AG09319 (cell line): Measurements from ENCODE around the gene SYN1.

ENCODE experiments used
- DNase-seq: peaks from one replicate; pipeline ENCODE4 v3.0.0-alpha.2; 2010; ENCODE audit warnings: low read depth; ENCODE audit errors: extremely low read depth
- TF ChIP-seq, protein P1 (sequence below): IDR thresholded peaks from 2 replicates; pipeline ENCODE4 v1.5.1; 2011; ENCODE audit warnings: low read depth, mild to moderate bottlenecking, inconsistent platforms, low read length, moderate library complexity

The SYN1 gene

DNA sequence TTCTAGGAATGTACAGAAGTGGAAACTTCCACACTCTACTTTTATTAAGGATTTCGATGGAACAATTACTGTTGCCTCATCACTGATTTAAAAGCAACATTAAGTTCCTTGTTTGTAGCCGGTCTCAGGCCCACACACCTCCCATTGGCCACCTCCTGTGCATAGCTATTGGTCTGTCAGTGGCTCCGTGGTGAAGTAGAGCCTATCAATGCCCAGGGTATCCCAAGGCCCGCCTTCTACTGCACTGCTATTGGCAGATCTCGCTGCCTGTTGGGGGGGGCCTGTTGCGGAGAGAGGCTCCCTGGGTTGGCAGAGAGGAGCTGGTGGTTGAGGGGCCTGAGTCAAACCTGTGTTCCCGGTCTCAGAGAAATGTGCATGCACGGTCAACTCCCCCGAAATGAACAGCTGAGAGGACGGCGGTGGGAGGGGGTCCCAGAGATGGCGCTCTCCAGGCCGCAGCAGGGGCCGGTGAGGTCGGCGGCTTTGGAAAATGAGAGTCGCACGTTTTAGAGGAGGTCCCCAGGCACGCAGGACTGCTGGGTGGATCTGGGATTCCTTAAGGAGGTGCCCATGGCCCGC is 63.5 kb downstream of the SYN1 start:
- TF ChIP-seq, protein P1, sequence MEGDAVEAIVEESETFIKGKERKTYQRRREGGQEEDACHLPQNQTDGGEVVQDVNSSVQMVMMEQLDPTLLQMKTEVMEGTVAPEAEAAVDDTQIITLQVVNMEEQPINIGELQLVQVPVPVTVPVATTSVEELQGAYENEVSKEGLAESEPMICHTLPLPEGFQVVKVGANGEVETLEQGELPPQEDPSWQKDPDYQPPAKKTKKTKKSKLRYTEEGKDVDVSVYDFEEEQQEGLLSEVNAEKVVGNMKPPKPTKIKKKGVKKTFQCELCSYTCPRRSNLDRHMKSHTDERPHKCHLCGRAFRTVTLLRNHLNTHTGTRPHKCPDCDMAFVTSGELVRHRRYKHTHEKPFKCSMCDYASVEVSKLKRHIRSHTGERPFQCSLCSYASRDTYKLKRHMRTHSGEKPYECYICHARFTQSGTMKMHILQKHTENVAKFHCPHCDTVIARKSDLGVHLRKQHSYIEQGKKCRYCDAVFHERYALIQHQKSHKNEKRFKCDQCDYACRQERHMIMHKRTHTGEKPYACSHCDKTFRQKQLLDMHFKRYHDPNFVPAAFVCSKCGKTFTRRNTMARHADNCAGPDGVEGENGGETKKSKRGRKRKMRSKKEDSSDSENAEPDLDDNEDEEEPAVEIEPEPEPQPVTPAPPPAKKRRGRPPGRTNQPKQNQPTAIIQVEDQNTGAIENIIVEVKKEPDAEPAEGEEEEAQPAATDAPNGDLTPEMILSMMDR = no peak
- DNase-seq = peak; percentile 78

- TF ChIP-seq, protein P1 = no peak
- no peak for DNase-seq
Observed at GRCh38 chrX:47543496-47543895, 76.2 kb downstream of the SYN1 start.

DNA sequence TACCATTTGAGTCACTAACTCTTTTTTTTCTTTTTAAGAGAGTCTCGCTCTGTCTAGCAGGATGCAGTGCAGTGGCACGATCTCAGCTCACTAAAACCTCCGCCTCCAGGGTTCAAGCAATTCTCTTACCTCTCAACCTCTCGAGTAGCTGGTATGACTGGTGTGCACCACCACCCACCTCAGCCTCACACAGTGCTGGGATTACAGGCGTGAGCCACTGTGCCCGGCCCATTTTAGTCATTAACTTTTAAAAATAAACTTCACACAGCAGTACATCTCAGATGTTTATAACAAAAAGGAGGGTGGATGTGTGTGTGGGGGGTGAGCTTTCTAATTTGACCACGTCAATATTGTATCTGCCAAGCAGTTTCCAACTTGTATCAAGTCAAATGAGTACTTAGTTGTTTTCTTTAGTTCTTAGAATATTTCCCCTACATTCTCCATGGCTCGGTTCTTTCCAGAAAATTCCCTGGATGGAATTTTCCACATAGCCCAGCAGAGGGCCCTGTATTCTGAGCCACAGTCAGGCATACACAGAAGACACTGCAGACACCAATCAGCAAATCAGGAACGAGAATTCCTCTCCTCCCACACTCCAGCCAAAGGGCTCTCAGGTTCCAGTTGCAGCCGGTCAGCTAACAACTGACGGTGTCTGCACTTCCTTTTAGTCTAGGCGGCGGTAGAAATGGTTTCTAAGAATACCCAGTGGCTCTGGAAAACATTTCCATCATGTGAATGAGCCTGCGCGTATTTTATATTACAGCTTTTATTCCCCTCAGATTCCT is 78.7 kb downstream of the SYN1 start:
- DNase-seq = peak; percentile 73
- TF ChIP-seq, protein P1 = peak; percentile 56

DNA sequence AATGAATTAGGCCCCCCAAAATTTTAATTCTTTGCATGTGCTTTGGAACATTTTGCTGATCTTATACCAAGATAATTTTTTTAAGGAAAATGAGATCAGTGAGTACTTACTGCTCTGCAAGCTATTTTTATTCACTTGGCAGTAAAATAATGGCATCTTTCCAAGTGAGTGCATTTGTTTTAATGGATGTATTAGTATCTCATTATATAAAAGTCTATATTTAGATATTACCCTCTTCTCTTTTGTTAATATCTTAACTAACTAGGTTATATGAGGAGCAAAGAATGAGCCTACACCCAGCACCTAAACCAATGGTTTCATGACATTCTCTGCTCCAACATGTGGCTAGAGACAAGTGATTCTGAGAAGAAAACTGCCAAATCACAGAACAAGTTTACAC is 79.8 kb downstream of the SYN1 start:
- TF ChIP-seq, protein P1 = no peak

DNA sequence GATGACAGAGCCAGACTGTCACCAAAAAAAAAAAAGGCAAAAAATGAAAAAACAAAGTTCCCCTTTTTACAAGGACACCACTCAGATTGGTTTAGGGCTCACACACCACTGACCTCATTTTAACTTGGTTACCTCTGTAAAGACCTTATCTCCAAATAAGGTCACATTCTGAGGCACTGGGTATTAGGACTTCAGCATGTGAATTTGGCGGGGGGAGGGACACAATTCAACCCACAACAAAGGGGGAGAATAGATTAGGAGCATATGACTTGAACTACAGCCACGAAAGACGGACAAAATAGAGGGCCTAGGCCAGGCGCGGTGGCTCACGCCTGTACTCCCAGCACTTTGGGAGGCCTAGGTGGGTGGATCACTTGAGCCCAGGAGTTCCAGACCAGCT is 89.6 kb downstream of the SYN1 start:
- TF ChIP-seq, protein P1 = no peak
- no peak for DNase-seq

More for the DNA sequence above, 79.8 kb downstream of the SYN1 start:
- DNase-seq = no peak

- DNase-seq = no peak
- TF ChIP-seq, protein P1 = no peak
Observed at GRCh38 chrX:47529548-47529947, 90.1 kb downstream of the SYN1 start.

GRCh38 chrX:47523713-47524166 is 95.9 kb downstream of the SYN1 start:
- TF ChIP-seq, protein P1 = no peak
- DNase-seq = no peak
